Smooth muscle cell (in vitro differentiated cells): ENCODE measurements around the gene PMEPA1. TPM values are rescaled to one million over a fixed set of nuclear protein-coding genes. Genes with fewer than 3 reads are reported as not detected.

Experiments
- DNase-seq: peaks from one replicate; lab custom pipeline; 2025; ENCODE audit not compliant: unreplicated experiment; lab: John Stamatoyannopoulos, UW
- H2AFZ ChIP-seq: fragments of 200-600 bp; sonication (generic); 2 replicates; pipeline ENCODE4 v1.6.0; 2016; ENCODE audit warnings: antibody characterized with exemption, low read depth, mild to moderate bottlenecking
- H3F3A ChIP-seq: fragments of 200-600 bp; sonication (generic); 2 replicates; pipeline ENCODE4 v1.6.0; 2017; ENCODE audit warnings: antibody characterized with exemption, low read depth
- H3K27ac ChIP-seq: fragments of 200-600 bp; sonication (generic); 2 replicates; pipeline ENCODE4 v1.5.1; 2016; ENCODE audit warnings: low read depth, mild to moderate bottlenecking
- H3K27me3 ChIP-seq: fragments of 200-600 bp; sonication (generic); 2 replicates; pipeline ENCODE4 v1.6.1; 2016; ENCODE audit warnings: low read depth, mild to moderate bottlenecking
- H3K36me3 ChIP-seq: fragments of 200-600 bp; sonication (generic); 2 replicates; pipeline ENCODE4 v1.5.1; 2016; ENCODE audit warnings: low read depth
- H3K4me1 ChIP-seq: fragments of 200-600 bp; sonication (generic); 2 replicates; pipeline ENCODE4 v1.5.1; 2016; ENCODE audit warnings: low read depth
- H3K4me2 ChIP-seq: fragments of 200-600 bp; sonication (generic); 2 replicates; pipeline ENCODE4 v1.6.0; 2016; ENCODE audit warnings: mild to moderate bottlenecking
- H3K4me3 ChIP-seq: fragments of 200-600 bp; sonication (generic); 2 replicates; pipeline ENCODE4 v1.5.1; 2016; ENCODE audit warnings: mild to moderate bottlenecking
- H3K79me2 ChIP-seq: fragments of 200-600 bp; sonication (generic); 2 replicates; pipeline ENCODE4 v1.6.0; 2016; ENCODE audit warnings: low read depth, mild to moderate bottlenecking
- H3K9ac ChIP-seq: fragments of 200-600 bp; sonication (generic); 2 replicates; pipeline ENCODE4 v1.6.0; 2016; ENCODE audit warnings: low read depth
- H3K9me3 ChIP-seq: fragments of 200-600 bp; sonication (generic); replicated peaks from 2 replicates; pipeline ENCODE4 v1.5.1; 2016; ENCODE audit warnings: low read depth
- H4K20me1 ChIP-seq: fragments of 200-600 bp; sonication (generic); 2 replicates; pipeline ENCODE4 v1.6.0; 2016; ENCODE audit warnings: low read depth
- CTCF ChIP-seq: fragments of 200-600 bp; sonication (generic); IDR thresholded peaks from 2 replicates; pipeline ENCODE4 v1.5.1; 2017; ENCODE audit warnings: borderline replicate concordance, mild to moderate bottlenecking, antibody characterized with exemption; ENCODE audit not compliant: insufficient read depth, poor library complexity, severe bottlenecking
- WGBS: methylation state at CpG from one replicate; pipeline ENCODE4 v1.1.7; 2016; ENCODE audit warnings: low lambda C conversion rate; 5-methylcytosine and 5-hydroxymethylcytosine counted together
- polyA plus RNA-seq: library from polyadenylated mRNA; unstranded; fragments of >200 nt; fragmentation: Nextera tagmentation; extraction: Ambion mirVana; gene quantifications from 2 replicates; pipeline ENCODE4 v1.2.1, GENCODE V29; 2016
- total RNA-seq: library from RNA; depleted of rRNA; stranded (reverse); fragments of >200 nt; gene quantifications from 2 replicates; pipeline ENCODE4 v1.2.3, GENCODE V29; 2014

Gene PMEPA1
- total and polyA plus RNA-seq, 2 experiments from 2014 or later: 37.2 to 81.9 TPM

- Histone ChIP-seq H3F3A (no peaks in the 10 kb centered on the region), H3K9ac (no peak overlapping the region), H4K20me1 (peaks cover 99% of the 10 kb centered on the region), H3K27me3 (no peaks in the 10 kb centered on the region), H3K27ac (no peak overlapping the region), H3K36me3 (no peaks in the 10 kb centered on the region), H3K4me2 (no peak overlapping the region), H2AFZ (no peak overlapping the region), H3K4me3 (no peak overlapping the region), H3K9me3 (no peaks in the 10 kb centered on the region), H3K79me2 (peaks cover 98% of the 10 kb centered on the region), H3K4me1 (no peaks in the 10 kb centered on the region)
- 92% methylated on average over 20 of the region's 20 CpGs for WGBS
- DNase-seq: no peak
- TF ChIP-seq CTCF: no peak
These were observed 45.3 kb downstream of the PMEPA1 start for GRCh38 chr20:57664476-57664875.

- Histone ChIP-seq H2AFZ (no peak overlapping the region), H3K9ac (no peak overlapping the region), H3K4me3 (no peak overlapping the region), H3K4me1 (no peaks in the 10 kb centered on the region), H4K20me1 (peaks cover 100% of the 10 kb centered on the region), H3K4me2 (no peak overlapping the region), H3K79me2 (peaks cover 93% of the 10 kb centered on the region), H3K27ac (no peak overlapping the region), H3F3A (no peaks in the 10 kb centered on the region), H3K9me3 (no peaks in the 10 kb centered on the region), H3K27me3 (no peaks in the 10 kb centered on the region), H3K36me3 (no peaks in the 10 kb centered on the region)
- WGBS: 98% methylated on average over 27 of the region's 27 CpGs
- DNase-seq: no peak
- TF ChIP-seq CTCF: no peak
These were observed 45.9 kb downstream of the PMEPA1 start for GRCh38 chr20:57663681-57664451.

- Histone ChIP-seq H2AFZ (no peak overlapping the region), H3K79me2 (peaks cover 87% of the 10 kb centered on the region), H3K9me3 (no peaks in the 10 kb centered on the region), H3K4me2 (no peak overlapping the region), H3K27ac (no peak overlapping the region), H3K27me3 (no peaks in the 10 kb centered on the region), H3K9ac (no peak overlapping the region), H3K4me1 (no peaks in the 10 kb centered on the region), H3K4me3 (no peak overlapping the region), H3K36me3 (no peaks in the 10 kb centered on the region), H4K20me1 (peaks cover 100% of the 10 kb centered on the region), H3F3A (no peaks in the 10 kb centered on the region)
- DNase-seq: no peak
- TF ChIP-seq CTCF: no peak
- 98% methylated on average over 5 of the region's 9 CpGs for WGBS
These were observed 46.6 kb downstream of the PMEPA1 start for GRCh38 chr20:57663241-57663640.
